H1 (cell line): Measurements from ENCODE around the gene ITPR1. TPM values are rescaled to one million over a fixed set of nuclear protein-coding genes. Genes with fewer than 3 reads are reported as not detected.

Experiments used
- CTCF ChIA-PET: fragments of 300-600 bp; sonication (Branson Sonifier 250); formaldehyde crosslinking; loops from one replicate; lab custom pipeline; 2021; ENCODE audit not compliant: partially characterized antibody; lab: Charles Lee
- POLR2A ChIA-PET: fragments of 300-600 bp; sonication (Branson Sonifier 250); formaldehyde crosslinking; loops from one replicate; lab custom pipeline; 2021; ENCODE audit warnings: inconsistent platforms; ENCODE audit not compliant: partially characterized antibody; lab: Charles Lee
- DNase-seq, 2 experiments: peaks; one replicate each; pipeline versions ENCODE4 v3.0.0 to v3.0.0-alpha.2; 2010 to 2022; ENCODE audit warnings: low spot score in 2 of 2, low read depth in 1 of 2, mixed read lengths in 1 of 2
- FAIRE-seq: peaks from 2 replicates; lab custom pipeline; 2011; peaks lifted over from hg19 to GRCh38; lab: Jason Lieb, UNC
- H2AFZ ChIP-seq: 2 replicates; pipeline ENCODE4 v1.8.1; 2012; ENCODE audit warnings: low read length, inconsistent platforms
- H2AK5ac ChIP-seq: 2 replicates; pipeline ENCODE4 v1.6.1; 2013; ENCODE audit warnings: low read depth, low read length
- H2BK120ac ChIP-seq: replicated peaks from 2 replicates; pipeline ENCODE3; 2013; ENCODE audit warnings: low read depth, low read length, inconsistent platforms
- H2BK12ac ChIP-seq: 2 replicates; pipeline ENCODE4 v1.6.1; 2013; ENCODE audit warnings: low read depth, low read length
- H2BK15ac ChIP-seq: 2 replicates; pipeline ENCODE4 v1.6.1; 2013; ENCODE audit warnings: low read length
- H2BK20ac ChIP-seq: 2 replicates; pipeline ENCODE4 v1.6.1; 2013; ENCODE audit warnings: low read length
- H2BK5ac ChIP-seq: 2 replicates; pipeline ENCODE4 v1.6.1; 2013; ENCODE audit warnings: low read depth, low read length
- H3K14ac ChIP-seq: 2 replicates; pipeline ENCODE4 v1.6.1; 2013; ENCODE audit warnings: inconsistent platforms; ENCODE audit not compliant: insufficient read length
- H3K18ac ChIP-seq: 2 replicates; pipeline ENCODE4 v1.6.1; 2013; ENCODE audit warnings: low read length; ENCODE audit errors: extremely low read depth
- H3K23ac ChIP-seq: 2 replicates; pipeline ENCODE4 v1.6.1; 2013; ENCODE audit warnings: inconsistent platforms; ENCODE audit not compliant: insufficient read length
- H3K23me2 ChIP-seq: 2 replicates; pipeline ENCODE4 v1.6.1; 2013; ENCODE audit warnings: low read depth, low read length
- H3K27ac ChIP-seq: 2 replicates; pipeline ENCODE4 v1.6.1; 2011; ENCODE audit warnings: low read depth, low read length, inconsistent platforms
- H3K27me3 ChIP-seq, 4 experiments: replicated peaks in 1 of 4; 1 replicate in 1 of 4; 2 replicates in 3 of 4; pipeline versions ENCODE4 v1.6.1 to v1.8.1; 2011 to 2013; ENCODE audit warnings: low read length in 3 of 4, mild to moderate bottlenecking in 3 of 4, inconsistent platforms in 2 of 4, mixed read lengths in 2 of 4, moderate library complexity in 1 of 4; ENCODE audit not compliant: control insufficient read depth in 3 of 4, insufficient read depth in 3 of 4; ENCODE audit errors: extremely low read depth in 1 of 4
- H3K36me3 ChIP-seq, 4 experiments: 2 replicates each; pipeline versions ENCODE4 v1.6.1 to v1.8.1; 2011 to 2013; ENCODE audit warnings: mild to moderate bottlenecking in 4 of 4, low read length in 3 of 4, moderate library complexity in 2 of 4, control low read depth in 1 of 4, inconsistent platforms in 1 of 4; ENCODE audit not compliant: insufficient read depth in 4 of 4, control insufficient read depth in 2 of 4
- H3K4ac ChIP-seq: replicated peaks from 2 replicates; pipeline ENCODE3; 2013; ENCODE audit warnings: low read length, low read depth, mixed read lengths, inconsistent platforms; ENCODE audit not compliant: insufficient read length
- H3K4me1 ChIP-seq, 4 experiments: replicated peaks in 1 of 4; 1 replicate in 1 of 4; 2 replicates in 3 of 4; pipeline versions ENCODE4 v1.6.1 to v1.8.1; 2011 to 2013; ENCODE audit warnings: low read length in 3 of 4, inconsistent platforms in 2 of 4, mixed read lengths in 1 of 4; ENCODE audit not compliant: insufficient read depth in 4 of 4, control insufficient read depth in 3 of 4
- H3K4me2 ChIP-seq, 2 experiments: 2 replicates each; pipeline versions ENCODE4 v1.6.1 to v1.8.1; 2011 to 2013; ENCODE audit warnings: low read depth in 2 of 2, low read length in 2 of 2, control low read depth in 1 of 2, inconsistent platforms in 1 of 2, mild to moderate bottlenecking in 1 of 2; ENCODE audit not compliant: insufficient read depth in 1 of 2
- H3K4me3 ChIP-seq, 4 experiments: fragments of 200-600, 300-600 bp in 1 of 4; sonication (generic), shearing (Covaris generic), sonication (Bioruptor Twin) in 1 of 4; 2 replicates each; pipeline versions ENCODE4 v1.5.1 to v1.8.1; 2011 to 2016; ENCODE audit warnings: low read length in 4 of 4, low read depth in 3 of 4, control low read depth in 2 of 4, inconsistent platforms in 2 of 4, mild to moderate bottlenecking in 2 of 4, mixed read lengths in 1 of 4, moderate library complexity in 1 of 4; ENCODE audit not compliant: insufficient read depth in 2 of 4; ENCODE audit errors: extremely low read depth in 1 of 4
- H3K56ac ChIP-seq: replicated peaks from 2 replicates; pipeline ENCODE3; 2013; ENCODE audit warnings: low read depth, mild to moderate bottlenecking, mixed read lengths, low read length, inconsistent platforms; ENCODE audit not compliant: insufficient read length
- H3K79me1 ChIP-seq: 2 replicates; pipeline ENCODE4 v1.6.1; 2013; ENCODE audit warnings: low read depth, low read length, control low read depth
- H3K79me2 ChIP-seq, 2 experiments: 2 replicates each; pipeline versions ENCODE4 v1.6.1 to v1.8.1; 2012 to 2013; ENCODE audit warnings: low read length in 2 of 2, mild to moderate bottlenecking in 2 of 2, inconsistent platforms in 1 of 2; ENCODE audit not compliant: insufficient read depth in 2 of 2, control insufficient read depth in 1 of 2
- H3K9ac ChIP-seq, 4 experiments: replicated peaks in 1 of 4; 1 replicate in 1 of 4; 2 replicates in 3 of 4; pipeline versions ENCODE4 v1.6.1 to v1.8.1; 2011 to 2013; ENCODE audit warnings: low read depth in 3 of 4, low read length in 3 of 4, control low read depth in 2 of 4, mild to moderate bottlenecking in 2 of 4, moderate library complexity in 2 of 4, inconsistent platforms in 1 of 4; ENCODE audit errors: extremely low read depth in 1 of 4
- H3K9me3 ChIP-seq, 2 experiments: 2 replicates each; pipeline versions ENCODE4 v1.6.1 to v1.8.1; 2012 to 2013; ENCODE audit warnings: mild to moderate bottlenecking in 2 of 2, moderate library complexity in 2 of 2, control low read depth in 1 of 2, inconsistent platforms in 1 of 2, low read depth in 1 of 2, low read length in 1 of 2, mixed read lengths in 1 of 2; ENCODE audit not compliant: insufficient read depth in 2 of 2
- H4K20me1 ChIP-seq, 2 experiments: replicated peaks in 1 of 2; 2 replicates each; pipeline versions ENCODE3 to v1.8.1; 2011 to 2013; ENCODE audit warnings: inconsistent platforms in 2 of 2, low read length in 2 of 2, mild to moderate bottlenecking in 1 of 2; ENCODE audit not compliant: insufficient read depth in 2 of 2, control insufficient read depth in 1 of 2
- H4K5ac ChIP-seq: 2 replicates; pipeline ENCODE4 v1.6.1; 2013; ENCODE audit warnings: low read length, low read depth, mixed read lengths, inconsistent platforms; ENCODE audit not compliant: insufficient read length
- H4K8ac ChIP-seq: 2 replicates; pipeline ENCODE4 v1.8.0; 2013; ENCODE audit warnings: mild to moderate bottlenecking, moderate library complexity, low read length, inconsistent platforms; ENCODE audit not compliant: insufficient read depth; ENCODE audit errors: extremely low read depth
- H4K91ac ChIP-seq: replicated peaks from 2 replicates; pipeline ENCODE3; 2013; ENCODE audit warnings: low read length, mixed read lengths, inconsistent platforms; ENCODE audit not compliant: insufficient read length
- CHD1 ChIP-seq: IDR thresholded peaks from 2 replicates; pipeline ENCODE4 v1.6.1; 2012; ENCODE audit warnings: low read depth, low read length, improper control_type of control experiment
- EGR1 ChIP-seq: IDR thresholded peaks from 2 replicates; pipeline ENCODE4 v1.6.1; 2011; ENCODE audit warnings: low read depth, low read length, borderline replicate concordance
- JUND ChIP-seq: IDR thresholded peaks from 2 replicates; pipeline ENCODE4 v1.6.1; 2011; ENCODE audit warnings: mild to moderate bottlenecking, improper control_type of control experiment, low read length
- KDM1A ChIP-seq: fragments of 200-600, 300-600 bp; sonication (generic); IDR thresholded peaks from 2 replicates; pipeline ENCODE4 v1.7.1; 2016; ENCODE audit warnings: mild to moderate bottlenecking, low read length, borderline replicate concordance
- KDM4A ChIP-seq: IDR thresholded peaks from one replicate; pipeline ENCODE4 v1.7.1; 2012; ENCODE audit warnings: low read depth, mild to moderate bottlenecking, moderate library complexity, low read length, inconsistent platforms; ENCODE audit not compliant: severe bottlenecking
- PHF8 ChIP-seq: fragments of 200-600 bp; sonication (generic); conservative IDR thresholded peaks from 2 replicates; pipeline ENCODE4 v1.7.1; 2012; ENCODE audit warnings: low read depth, mild to moderate bottlenecking, inconsistent platforms, low read length, moderate library complexity
- RAD21 ChIP-seq, 2 experiments: IDR thresholded peaks in 1 of 2; conservative IDR thresholded peaks in 1 of 2; 2 replicates each; pipeline ENCODE4 v1.6.1; 2011; ENCODE audit warnings: low read depth in 2 of 2, low read length in 2 of 2, improper control_type of control experiment in 1 of 2, inconsistent platforms in 1 of 2, mild to moderate bottlenecking in 1 of 2, moderate library complexity in 1 of 2
- RFX5 ChIP-seq: IDR thresholded peaks from 2 replicates; pipeline ENCODE4 v1.6.1; 2011; ENCODE audit warnings: low read depth, low read length, improper control_type of control experiment, borderline replicate concordance
- RXRA ChIP-seq: IDR thresholded peaks from 2 replicates; pipeline ENCODE4 v1.6.1; 2011; ENCODE audit warnings: low read depth, mild to moderate bottlenecking, low read length, moderate library complexity; ENCODE audit not compliant: insufficient read depth
- SIRT6 ChIP-seq: IDR thresholded peaks from one replicate; pipeline ENCODE4 v1.7.1; 2012; ENCODE audit warnings: low read length, inconsistent platforms
- TEAD4 ChIP-seq: IDR thresholded peaks from 2 replicates; pipeline ENCODE4 v1.6.1; 2012; ENCODE audit warnings: low read depth, low read length, inconsistent platforms, mixed read lengths
- YY1 ChIP-seq: IDR thresholded peaks from 2 replicates; pipeline ENCODE4 v1.6.1; 2011; ENCODE audit warnings: low read depth, mild to moderate bottlenecking, low read length
- WGBS, 2 experiments: shearing (Covaris generic) in 1 of 2; methylation state at CpG; one replicate each; pipeline versions ENCODE4 v1.1.6 to v1.1.7; 2013 to 2015; ENCODE audit warnings: low lambda C conversion rate in 2 of 2, mixed read lengths in 2 of 2, inconsistent platforms in 1 of 2, low coverage in 1 of 2, missing lambda C conversion rate in 1 of 2; ENCODE audit not compliant: insufficient replicate concordance in 2 of 2, insufficient coverage in 1 of 2, insufficient read length in 1 of 2; ENCODE audit errors: extremely low coverage in 1 of 2, missing lambda C conversion rate in 1 of 2; 5-methylcytosine and 5-hydroxymethylcytosine counted together
- polyA plus RNA-seq, 7 experiments: library from polyadenylated mRNA; depleted of rRNA in 3 of 7; stranded (reverse) in 5 of 7; unstranded in 2 of 7; fragments of >200 nt in 5 of 7; fragments of 200-250 nt in 2 of 7; gene quantifications; 1 replicate in 5 of 7; 2 replicates in 1 of 7; 4 replicates in 1 of 7; pipeline versions ENCODE4 v1.2.1 to v1.2.3, GENCODE V29; 2011 to 2013; ENCODE audit warnings: missing spikeins in 2 of 7, mixed read lengths in 2 of 7
- total RNA-seq: library from RNA; stranded (reverse); fragmentation: NEBNext Ultra II Directional; extraction: Animal tissue kit (Norgen Biotek cat#: 25700); gene quantifications from 2 replicates; pipeline ENCODE4 v1.2.1, GENCODE V29; 2021

The ITPR1 gene
- total and polyA plus RNA-seq, 2 of the 8 experiments (the other 6 are each of a cell fraction or from before 2014, with no cell fraction given), result 2.5 to 16.3 TPM

GRCh38 chr3:4772171-4772804 lies 279.1 kb downstream of the ITPR1 start:
- no peak overlapping the region for H2AFZ ChIP-seq
- no peaks in the 10 kb centered on the region for H3K79me1 ChIP-seq
- H4K8ac ChIP-seq, result no peak overlapping the region
- H3K27me3 ChIP-seq, result no peaks in the 10 kb centered on the region
- H3K9ac ChIP-seq, result no peak overlapping the region
- ChIA-PET CTCF (interaction anchor here (0.7 to 1.2 kb wide), 2 partner anchors 9 to 38 kb away, joined by 3 read pairs; no protein-coding TSS in a partner anchor), POLR2A (no interaction called here)
- no peak overlapping the region for H2BK120ac ChIP-seq
- no peak overlapping the region for H3K56ac ChIP-seq
- H3K14ac ChIP-seq, result no peak overlapping the region
- no peak overlapping the region for H3K23ac ChIP-seq
- no peaks in the 10 kb centered on the region for H3K4me1 ChIP-seq
- H3K79me2 ChIP-seq, result no peaks in the 10 kb centered on the region; a peak in 1 of 4 replicates
- DNase-seq (no peak), FAIRE-seq (no peak)
- no peak overlapping the region for H3K27ac ChIP-seq
- no peaks in the 10 kb centered on the region for H3K9me3 ChIP-seq
- no peak overlapping the region for H2BK15ac ChIP-seq
- no peak overlapping the region for H2BK5ac ChIP-seq
- no peak for TF ChIP-seq TEAD4
- no peak for TF ChIP-seq SIRT6
- TF ChIP-seq KDM1A, result no peak
- no peak for TF ChIP-seq JUND
- no peak for TF ChIP-seq RFX5
- TF ChIP-seq EGR1, result no peak
- TF ChIP-seq YY1, result no peak
- no peak for TF ChIP-seq KDM4A
- no peak for TF ChIP-seq RXRA
- TF ChIP-seq PHF8, result no peak
- TF ChIP-seq RAD21 (IDR thresholded peaks at IDR 0.05 in 1 of 2, conservative IDR thresholded peaks at IDR 0.05 in 1 of 2; ENCODE audit: low read depth in 2 of 2, low read length in 2 of 2), result no peak
- no peak for TF ChIP-seq CHD1
- no peaks in the 10 kb centered on the region for H4K20me1 ChIP-seq
- H3K4me2 ChIP-seq, result no peak overlapping the region
- no peak overlapping the region for H2AK5ac ChIP-seq
- H2BK20ac ChIP-seq, result no peak overlapping the region
- H2BK12ac ChIP-seq, result no peak overlapping the region
- H3K4me3 ChIP-seq, result no peak overlapping the region
- H4K91ac ChIP-seq, result no peak overlapping the region
- no peak overlapping the region for H3K18ac ChIP-seq
- 89% methylated on average over 4 of the region's 4 CpGs; no CpG with 5 or more reads in 1 of the 2 experiments for WGBS, 2 experiments
- H3K23me2 ChIP-seq, result no peaks in the 10 kb centered on the region
- H4K5ac ChIP-seq, result no peak overlapping the region
- H3K4ac ChIP-seq, result no peak overlapping the region
- H3K36me3 ChIP-seq, result no peaks in the 10 kb centered on the region; a peak in 1 of 8 replicates
